Spleen (tissue), 7 donors: ENCODE results near the gene ZNF774.

Experiments used
- CTCF ChIP-seq, 11 experiments: fragments of 200-600 bp in 7 of 11; fragments of 450-650 bp in 4 of 11; sonication (generic) in 4 of 11; IDR thresholded peaks in 8 of 11; conservative IDR thresholded peaks in 3 of 11; 1 replicate in 7 of 11; 2 replicates in 4 of 11; pipeline versions ENCODE4 v1.4.0 to v1.8.0; 2016 to 2021; ENCODE audit warnings: antibody characterized with exemption in 11 of 11, inconsistent platforms in 4 of 11, mild to moderate bottlenecking in 1 of 11
- POLR2A ChIP-seq, 3 donors: fragments of 450-650 bp; IDR thresholded peaks; one replicate each; pipeline ENCODE4 v1.5.1; 2017; ENCODE audit warnings: antibody characterized with exemption in 3 of 3, mild to moderate bottlenecking in 1 of 3
- POLR2AphosphoS5 ChIP-seq, 3 donors: sonication (generic); formaldehyde crosslinking; IDR thresholded peaks; one replicate each; pipeline ENCODE4 v1.5.1; 2017; ENCODE audit warnings: antibody characterized with exemption in 3 of 3
- donor health status: DM: no; HTN: no; CAD: no; lungs with moderate emphysema.
- donor health status: DM: no; HTN: no; CAD: no.
- donor health status: DM: no; HTN: no; CAD: no.

- TF ChIP-seq CTCF (IDR thresholded peaks at IDR 0.05 in 8 of 11, conservative IDR thresholded peaks at IDR 0.05 in 3 of 11) (no peak), POLR2AphosphoS5 (IDR thresholded peaks at IDR 0.05) (no peak), POLR2A (IDR thresholded peaks at IDR 0.05) (no peak)
Measured at GRCh38 chr15:90407336-90407735, 55.3 kb downstream of the ZNF774 start.
